ENCODE measurements around the gene CPT1B.

Gene CPT1B

DNA sequence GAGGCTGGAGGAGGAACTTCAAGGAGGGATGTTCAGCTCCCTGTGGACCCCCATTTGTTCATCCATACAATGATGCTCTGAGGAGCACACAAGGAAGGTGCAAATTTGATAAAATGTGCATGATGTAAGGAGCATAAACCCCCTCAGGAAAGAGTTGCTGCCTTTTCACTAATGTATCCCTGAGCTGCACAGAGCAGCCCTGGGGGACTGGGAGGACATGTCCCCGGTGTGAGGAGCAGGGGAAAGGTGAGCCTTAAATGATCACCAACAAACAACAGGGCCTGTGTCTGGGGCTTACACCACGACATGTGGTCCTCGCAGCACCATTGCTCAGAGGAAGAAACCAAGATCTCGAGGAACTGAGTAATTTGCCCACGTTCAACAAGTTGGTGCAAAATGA, 18.9 kb upstream of the CPT1B start:
- TF ChIP-seq, protein P1, sequence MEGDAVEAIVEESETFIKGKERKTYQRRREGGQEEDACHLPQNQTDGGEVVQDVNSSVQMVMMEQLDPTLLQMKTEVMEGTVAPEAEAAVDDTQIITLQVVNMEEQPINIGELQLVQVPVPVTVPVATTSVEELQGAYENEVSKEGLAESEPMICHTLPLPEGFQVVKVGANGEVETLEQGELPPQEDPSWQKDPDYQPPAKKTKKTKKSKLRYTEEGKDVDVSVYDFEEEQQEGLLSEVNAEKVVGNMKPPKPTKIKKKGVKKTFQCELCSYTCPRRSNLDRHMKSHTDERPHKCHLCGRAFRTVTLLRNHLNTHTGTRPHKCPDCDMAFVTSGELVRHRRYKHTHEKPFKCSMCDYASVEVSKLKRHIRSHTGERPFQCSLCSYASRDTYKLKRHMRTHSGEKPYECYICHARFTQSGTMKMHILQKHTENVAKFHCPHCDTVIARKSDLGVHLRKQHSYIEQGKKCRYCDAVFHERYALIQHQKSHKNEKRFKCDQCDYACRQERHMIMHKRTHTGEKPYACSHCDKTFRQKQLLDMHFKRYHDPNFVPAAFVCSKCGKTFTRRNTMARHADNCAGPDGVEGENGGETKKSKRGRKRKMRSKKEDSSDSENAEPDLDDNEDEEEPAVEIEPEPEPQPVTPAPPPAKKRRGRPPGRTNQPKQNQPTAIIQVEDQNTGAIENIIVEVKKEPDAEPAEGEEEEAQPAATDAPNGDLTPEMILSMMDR (IDR thresholded peaks at IDR 0.05; ENCODE audit: low read depth, low read length): no peak
- DNase-seq (ENCODE audit: extremely low read depth, low read depth): no peak

DNA sequence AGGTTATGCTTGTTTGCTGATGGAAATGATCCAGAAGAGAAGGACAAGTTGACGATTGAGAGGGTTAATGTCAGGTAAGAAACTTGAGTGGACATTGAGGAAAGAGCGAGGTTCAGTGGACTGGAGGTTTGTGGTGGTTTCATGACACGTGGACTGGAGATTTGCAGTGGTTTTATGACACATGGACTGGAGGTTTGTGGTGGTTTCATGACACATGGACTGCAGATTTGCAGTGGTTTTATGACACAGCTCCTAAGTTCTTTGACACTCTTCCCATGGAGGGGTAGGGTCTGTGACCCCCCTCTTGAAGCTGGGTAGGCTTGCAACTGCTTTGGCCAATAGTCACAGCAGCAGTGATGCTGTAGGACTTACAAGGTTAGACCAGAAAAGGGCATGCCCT, 17.0 kb upstream of the CPT1B start:
- DNase-seq (ENCODE audit: extremely low read depth, low read depth): no peak
- TF ChIP-seq, protein P1 (IDR thresholded peaks at IDR 0.05; ENCODE audit: low read depth, low read length): no peak

DNA sequence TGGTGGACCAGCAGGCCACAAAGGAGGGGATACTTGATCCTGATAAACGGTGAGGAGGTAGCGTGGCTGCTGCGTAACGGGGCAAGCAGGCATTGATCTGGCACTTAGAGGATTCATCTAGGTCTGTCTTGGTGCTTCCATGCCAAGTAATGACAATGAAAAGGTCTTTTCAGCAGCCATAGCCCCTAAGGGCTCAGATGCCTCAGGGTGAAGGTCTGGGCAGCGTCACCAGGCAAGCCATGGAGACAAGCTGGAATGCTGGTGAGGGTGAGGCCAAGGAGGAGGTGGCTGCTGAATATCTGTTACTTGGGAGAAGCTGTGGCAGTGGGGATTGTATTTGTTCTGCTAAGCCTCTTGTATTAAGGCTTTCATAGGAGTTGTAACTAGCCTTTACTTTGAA, 9.2 kb upstream of the CPT1B start:
- TF ChIP-seq, protein P1 (IDR thresholded peaks at IDR 0.05; ENCODE audit: low read depth, low read length): no peak
- no peak for DNase-seq (ENCODE audit: extremely low read depth, low read depth)

DNA sequence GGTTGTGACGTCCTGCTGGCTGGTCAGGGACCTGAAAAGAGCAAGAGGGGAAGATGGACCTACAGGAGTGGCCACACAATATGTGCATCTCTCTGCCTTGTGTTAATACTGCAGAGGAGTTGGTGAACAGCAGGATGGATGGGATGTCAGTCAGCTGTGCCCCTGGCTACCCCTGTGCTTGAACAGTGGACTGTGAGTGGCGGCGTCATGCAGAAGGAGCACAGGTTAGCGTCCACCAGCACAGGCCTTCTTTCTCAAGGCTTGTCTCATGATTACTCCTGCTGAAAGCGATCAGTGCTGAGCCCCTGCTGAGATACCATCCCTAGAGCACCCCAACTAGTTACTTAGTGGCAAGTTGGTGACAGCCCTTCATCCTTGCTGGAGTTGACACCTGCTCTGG, 8.2 kb upstream of the CPT1B start:
- no peak for DNase-seq (ENCODE audit: extremely low read depth, low read depth)

DNA sequence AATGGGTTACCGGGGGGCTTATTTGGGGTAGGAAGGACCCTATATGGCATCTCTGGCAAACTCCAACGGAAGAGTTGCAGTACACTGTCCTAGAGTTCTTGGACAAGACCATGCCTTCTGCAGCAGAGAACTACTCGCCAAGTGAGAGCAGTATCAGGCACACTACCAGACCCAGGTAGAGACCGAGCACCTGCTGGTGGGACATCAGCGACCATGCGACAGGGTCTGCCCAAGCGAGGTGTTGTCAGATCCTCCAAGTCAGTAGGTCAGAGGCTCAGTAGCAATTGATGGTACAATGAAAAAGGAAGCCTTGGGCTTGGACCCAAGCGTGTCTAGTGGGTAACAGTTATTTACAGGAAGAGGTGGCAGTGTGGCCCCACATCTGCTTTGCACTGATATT, 7.6 kb upstream of the CPT1B start:
- no peak for DNase-seq (ENCODE audit: extremely low read depth, low read depth)
- TF ChIP-seq, protein P1 (IDR thresholded peaks at IDR 0.05; ENCODE audit: low read depth, low read length): no peak

More for the DNA sequence above, 8.2 kb upstream of the CPT1B start:
- TF ChIP-seq, protein P1 (IDR thresholded peaks at IDR 0.05; ENCODE audit: low read depth, low read length): no peak

DNA sequence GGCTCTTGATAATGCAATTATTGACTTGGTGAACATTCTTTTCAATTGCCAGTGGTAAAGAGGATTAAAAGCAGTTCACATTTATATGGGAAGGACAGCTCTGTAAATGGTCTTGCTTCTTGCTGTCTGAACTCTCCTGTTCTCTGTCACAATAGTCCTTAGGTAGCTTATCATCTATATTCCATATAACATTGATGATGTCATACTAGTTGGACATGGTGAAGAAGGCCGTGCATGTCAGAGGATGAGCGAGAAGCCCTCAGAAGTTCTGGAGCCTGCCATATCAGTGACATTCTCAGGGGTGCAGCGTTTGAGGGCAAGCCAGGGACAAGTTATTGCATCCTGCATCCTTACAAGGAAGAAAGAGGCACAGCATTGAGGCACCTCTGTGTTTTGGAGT, 7.0 kb upstream of the CPT1B start:
- TF ChIP-seq, protein P1 (IDR thresholded peaks at IDR 0.05; ENCODE audit: low read depth, low read length): no peak
- DNase-seq (ENCODE audit: extremely low read depth, low read depth): no peak

DNA sequence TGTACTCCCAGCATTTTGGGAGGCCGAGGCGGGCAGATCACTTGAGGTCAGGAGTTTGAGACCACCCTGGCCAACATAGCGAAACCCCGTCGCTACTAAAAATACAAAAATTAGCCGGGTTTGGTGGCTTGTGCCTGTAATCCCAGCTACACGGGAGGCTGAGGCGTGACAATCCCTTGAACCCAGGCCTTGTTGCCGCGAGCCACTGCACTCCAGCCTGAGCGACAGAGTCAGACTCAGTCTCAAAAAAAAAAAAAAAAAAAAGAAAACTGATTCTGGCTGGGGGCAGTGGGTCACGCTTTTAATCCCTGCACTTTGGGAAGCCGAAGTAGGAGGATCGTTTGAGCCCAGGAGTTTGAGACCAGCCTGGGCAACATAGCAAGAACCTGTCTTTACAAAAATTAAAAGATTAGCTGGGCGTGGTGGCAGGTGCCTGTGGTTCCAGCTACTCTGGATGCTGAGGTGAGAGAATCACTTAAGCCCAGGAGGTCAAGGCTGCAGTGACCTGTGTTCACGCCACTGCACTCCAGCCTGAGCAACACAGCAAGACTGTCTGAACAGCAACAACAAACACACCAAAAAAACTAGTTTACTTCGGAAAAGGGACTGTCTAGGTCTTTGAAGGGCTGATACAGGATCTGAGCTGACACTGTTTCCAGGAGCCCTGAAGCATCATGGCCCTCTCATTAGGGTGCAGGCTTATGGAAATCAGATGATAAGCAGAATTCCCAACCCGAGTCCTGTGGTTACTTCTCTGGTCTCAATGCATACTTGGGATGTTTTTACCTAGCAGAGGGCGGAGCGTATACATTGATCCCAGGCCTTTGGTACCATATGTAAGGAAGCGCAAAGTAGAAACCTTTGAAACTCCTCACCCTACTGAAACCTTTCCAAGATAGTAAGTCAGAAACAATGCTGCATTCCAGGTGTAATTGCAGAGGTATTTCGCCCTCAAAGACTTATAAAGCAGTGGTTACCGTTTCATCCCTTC, 6.2 kb upstream of the CPT1B start:
- DNase-seq (ENCODE audit: extremely low read depth, low read depth): no peak
- TF ChIP-seq, protein P1 (IDR thresholded peaks at IDR 0.05; ENCODE audit: low read depth, low read length): no peak

Data from AG09319 (cell line).